Neural progenitor cell (in vitro differentiated cells): ENCODE data around the gene GPR12. TPM values are rescaled to one million over a fixed set of nuclear protein-coding genes. Genes with fewer than 3 reads are reported as not detected.

Source experiments
- DNase-seq: peaks from one replicate; pipeline ENCODE4 v3.0.0-alpha.2; 2016; ENCODE audit warnings: low spot score
- H2AFZ ChIP-seq: fragments of 200-600 bp; sonication (generic); replicated peaks from 2 replicates; pipeline ENCODE4 v1.6.1; 2016; ENCODE audit warnings: antibody characterized with exemption
- H3F3A ChIP-seq: fragments of 200-600 bp; sonication (generic); 2 replicates; pipeline ENCODE4 v1.6.1; 2016; ENCODE audit warnings: antibody characterized with exemption, low read depth
- H3K27ac ChIP-seq: fragments of 200-600 bp; sonication (generic); 2 replicates; pipeline ENCODE4 v1.5.1; 2016; ENCODE audit warnings: mild to moderate bottlenecking
- H3K27me3 ChIP-seq: fragments of 200-600 bp; sonication (generic); 2 replicates; pipeline ENCODE4 v1.6.1; 2016; ENCODE audit warnings: mild to moderate bottlenecking, moderate library complexity
- H3K36me3 ChIP-seq: fragments of 200-600 bp; sonication (generic); 2 replicates; pipeline ENCODE4 v1.5.1; 2016
- H3K4me1 ChIP-seq: fragments of 200-600 bp; sonication (generic); 2 replicates; pipeline ENCODE4 v1.6.1; 2016; ENCODE audit warnings: mixed run types
- H3K4me2 ChIP-seq: fragments of 200-600 bp; sonication (generic); 2 replicates; pipeline ENCODE4 v1.6.1; 2016
- H3K4me3 ChIP-seq: fragments of 200-600 bp; sonication (generic); 2 replicates; pipeline ENCODE4 v1.5.1; 2016
- H3K79me2 ChIP-seq: fragments of 200-600 bp; sonication (generic); 2 replicates; pipeline ENCODE4 v1.6.1; 2016; ENCODE audit warnings: low read depth
- H3K9ac ChIP-seq: fragments of 200-600 bp; sonication (generic); 2 replicates; pipeline ENCODE4 v1.6.1; 2016
- H3K9me3 ChIP-seq: fragments of 200-600 bp; sonication (generic); 2 replicates; pipeline ENCODE4 v1.5.1; 2016; ENCODE audit warnings: low read depth
- H4K20me1 ChIP-seq: fragments of 200-600 bp; sonication (generic); 2 replicates; pipeline ENCODE4 v1.6.1; 2016; ENCODE audit warnings: low read depth
- H3K27ac Mint-ChIP-seq: 3 replicates; pipeline ENCODE4 v1.8.0; 2021; ENCODE audit warnings: mixed read lengths
- H3K27me3 Mint-ChIP-seq: 2 replicates; pipeline ENCODE4 v1.8.0; 2022; ENCODE audit warnings: low read depth, mild to moderate bottlenecking, inconsistent platforms, moderate library complexity, mixed read lengths; ENCODE audit not compliant: insufficient read depth
- H3K36me3 Mint-ChIP-seq: 3 replicates; pipeline ENCODE4 v1.8.0; 2021; ENCODE audit warnings: mixed read lengths
- H3K4me1 Mint-ChIP-seq: 3 replicates; pipeline ENCODE4 v1.8.0; 2021; ENCODE audit warnings: mixed read lengths
- H3K4me3 Mint-ChIP-seq: 3 replicates; pipeline ENCODE4 v1.8.0; 2021; ENCODE audit warnings: mild to moderate bottlenecking, moderate library complexity, mixed read lengths
- H3K9me3 Mint-ChIP-seq: 3 replicates; pipeline ENCODE4 v1.8.0; 2020; ENCODE audit warnings: mixed read lengths
- CTCF ChIP-seq: fragments of 200-600 bp; sonication (generic); IDR thresholded peaks from 2 replicates; pipeline ENCODE4 v1.5.1; 2017; ENCODE audit warnings: antibody characterized with exemption, mild to moderate bottlenecking
- EZH2 ChIP-seq: fragments of 200-600 bp; sonication (generic); IDR thresholded peaks from 2 replicates; pipeline ENCODE4 v1.6.1; 2017; ENCODE audit warnings: antibody characterized with exemption, mild to moderate bottlenecking, moderate library complexity
- EZH2phosphoT487 ChIP-seq: fragments of 200-600 bp; sonication (generic); IDR thresholded peaks from 2 replicates; pipeline ENCODE4 v1.6.1; 2017; ENCODE audit warnings: antibody characterized with exemption
- total RNA-seq: library from RNA; depleted of rRNA; stranded (reverse); fragments of >200 nt; gene quantifications from 2 replicates; pipeline ENCODE4 v1.2.3, GENCODE V29; 2015; ENCODE audit warnings: low replicate concordance

Gene GPR12
- total RNA-seq, 1 donor from 2014 or later, result not detected

- peaks cover 6% of the 10 kb centered on the region for H3K9me3 Mint-ChIP-seq
Measured at GRCh38 chr13:26718872-26719271, 41.7 kb downstream of the GPR12 start.

GRCh38 chr13:26718146-26718545 lies 42.4 kb downstream of the GPR12 start:
- no peaks in the 10 kb centered on the region for H3K4me1 ChIP-seq
- Mint-ChIP-seq H3K27ac (no peak overlapping the region), H3K4me1 (peaks cover 4% of the 10 kb centered on the region), H3K9me3 (peaks cover 6% of the 10 kb centered on the region), H3K4me3 (no peak overlapping the region), H3K27me3 (peaks cover under 1% of the 10 kb centered on the region), H3K36me3 (no peaks in the 10 kb centered on the region)
- H3F3A ChIP-seq, result no peaks in the 10 kb centered on the region
- no peaks in the 10 kb centered on the region for H3K79me2 ChIP-seq
- no peak for DNase-seq
- no peak overlapping the region for H3K27ac ChIP-seq
- no peaks in the 10 kb centered on the region for H3K27me3 ChIP-seq
- TF ChIP-seq EZH2 (no peak), EZH2phosphoT487 (no peak), CTCF (no peak)
- H3K4me3 ChIP-seq, result no peak overlapping the region
- no peaks in the 10 kb centered on the region for H4K20me1 ChIP-seq
- no peak overlapping the region for H3K9ac ChIP-seq
- H3K36me3 ChIP-seq, result no peaks in the 10 kb centered on the region
- no peaks in the 10 kb centered on the region for H3K9me3 ChIP-seq
- no peak overlapping the region for H2AFZ ChIP-seq
- H3K4me2 ChIP-seq, result no peak overlapping the region

More at GRCh38 chr13:26718872-26719271, 41.7 kb downstream of the GPR12 start:
- no peak for DNase-seq
- no peaks in the 10 kb centered on the region for H3K9me3 ChIP-seq
- no peaks in the 10 kb centered on the region for H3F3A ChIP-seq
- H3K4me1 Mint-ChIP-seq, result peaks cover 4% of the 10 kb centered on the region
- no peak overlapping the region for H3K4me3 Mint-ChIP-seq
- no peaks in the 10 kb centered on the region for H4K20me1 ChIP-seq
- H3K4me1 ChIP-seq, result no peaks in the 10 kb centered on the region
- H3K27me3 ChIP-seq, result no peaks in the 10 kb centered on the region
- no peaks in the 10 kb centered on the region for H3K27me3 Mint-ChIP-seq
- no peaks in the 10 kb centered on the region for H3K36me3 ChIP-seq
- H3K4me2 ChIP-seq, result no peak overlapping the region
- no peak overlapping the region for H3K4me3 ChIP-seq
- no peak for TF ChIP-seq EZH2phosphoT487
- TF ChIP-seq EZH2, result no peak
- TF ChIP-seq CTCF, result no peak
- no peak overlapping the region for H3K9ac ChIP-seq
- H3K27ac Mint-ChIP-seq, result no peak overlapping the region
- H3K27ac ChIP-seq, result no peak overlapping the region
- H2AFZ ChIP-seq, result no peak overlapping the region
- no peaks in the 10 kb centered on the region for H3K36me3 Mint-ChIP-seq
- H3K79me2 ChIP-seq, result no peaks in the 10 kb centered on the region

- no peak overlapping the region for H3K4me3 ChIP-seq
- Mint-ChIP-seq H3K4me3 (no peak overlapping the region), H3K4me1 (peaks cover 4% of the 10 kb centered on the region), H3K27me3 (peaks cover 4% of the 10 kb centered on the region), H3K36me3 (no peaks in the 10 kb centered on the region), H3K9me3 (peaks cover 8% of the 10 kb centered on the region), H3K27ac (no peak overlapping the region)
- no peak overlapping the region for H3K27ac ChIP-seq
- no peak overlapping the region for H3K9ac ChIP-seq
- no peak overlapping the region for H2AFZ ChIP-seq
- no peak overlapping the region for H3K4me2 ChIP-seq
- no peaks in the 10 kb centered on the region for H4K20me1 ChIP-seq
- no peaks in the 10 kb centered on the region for H3K4me1 ChIP-seq
- no peak for TF ChIP-seq EZH2
- TF ChIP-seq EZH2phosphoT487, result no peak
- no peak for TF ChIP-seq CTCF
- H3K9me3 ChIP-seq, result no peaks in the 10 kb centered on the region
- no peaks in the 10 kb centered on the region for H3F3A ChIP-seq
- H3K36me3 ChIP-seq, result no peaks in the 10 kb centered on the region
- no peaks in the 10 kb centered on the region for H3K79me2 ChIP-seq
- no peaks in the 10 kb centered on the region for H3K27me3 ChIP-seq
- DNase-seq, result no peak
Measured at GRCh38 chr13:26716984-26717383, 43.6 kb downstream of the GPR12 start.
